Measurements from ENCODE around the gene MUC2. TPM values are rescaled to one million over a fixed set of nuclear protein-coding genes. Genes with fewer than 3 reads are reported as not detected.

The MUC2 gene
- total RNA-seq, 1 donor from 2014 or later: not detected

DNA sequence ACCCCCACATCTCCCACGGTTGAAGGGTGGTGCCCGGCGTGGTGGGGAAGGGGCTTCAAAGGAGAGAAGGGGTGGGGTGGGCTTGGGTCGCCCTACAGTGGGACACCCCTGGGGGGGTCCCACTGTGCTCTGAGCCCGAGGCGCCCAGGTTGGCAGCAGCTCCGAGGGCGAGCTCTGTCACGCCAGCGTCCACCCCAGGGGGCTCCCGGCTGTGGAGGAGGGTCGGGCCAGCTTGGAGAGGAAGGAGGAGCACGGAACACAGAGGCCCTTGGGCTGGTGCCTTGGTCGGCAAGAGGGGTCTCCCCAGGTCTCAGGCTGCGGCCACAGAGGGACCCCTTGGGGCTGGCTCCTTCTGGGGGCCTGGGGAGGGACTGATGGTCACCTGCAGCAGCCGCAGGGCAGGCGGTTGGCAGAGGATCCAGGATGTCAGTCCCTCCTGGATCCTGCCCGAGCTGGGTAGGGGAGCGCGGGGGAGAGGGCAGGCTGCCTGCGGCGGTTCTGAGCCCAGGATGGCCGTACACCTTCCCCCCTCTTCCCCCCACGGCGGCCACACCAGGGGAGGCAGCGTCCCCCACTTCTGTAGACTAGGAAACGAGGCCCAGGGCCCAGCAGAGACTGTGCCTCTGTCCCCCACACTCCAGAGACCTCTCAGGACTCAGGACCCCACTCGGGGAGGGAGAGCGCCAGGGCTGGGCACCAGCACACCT is 38.9 kb upstream of the MUC2 start:
- intact Hi-C loops (cut with DNase I): no loop called here
- TF ChIP-seq, protein P1, sequence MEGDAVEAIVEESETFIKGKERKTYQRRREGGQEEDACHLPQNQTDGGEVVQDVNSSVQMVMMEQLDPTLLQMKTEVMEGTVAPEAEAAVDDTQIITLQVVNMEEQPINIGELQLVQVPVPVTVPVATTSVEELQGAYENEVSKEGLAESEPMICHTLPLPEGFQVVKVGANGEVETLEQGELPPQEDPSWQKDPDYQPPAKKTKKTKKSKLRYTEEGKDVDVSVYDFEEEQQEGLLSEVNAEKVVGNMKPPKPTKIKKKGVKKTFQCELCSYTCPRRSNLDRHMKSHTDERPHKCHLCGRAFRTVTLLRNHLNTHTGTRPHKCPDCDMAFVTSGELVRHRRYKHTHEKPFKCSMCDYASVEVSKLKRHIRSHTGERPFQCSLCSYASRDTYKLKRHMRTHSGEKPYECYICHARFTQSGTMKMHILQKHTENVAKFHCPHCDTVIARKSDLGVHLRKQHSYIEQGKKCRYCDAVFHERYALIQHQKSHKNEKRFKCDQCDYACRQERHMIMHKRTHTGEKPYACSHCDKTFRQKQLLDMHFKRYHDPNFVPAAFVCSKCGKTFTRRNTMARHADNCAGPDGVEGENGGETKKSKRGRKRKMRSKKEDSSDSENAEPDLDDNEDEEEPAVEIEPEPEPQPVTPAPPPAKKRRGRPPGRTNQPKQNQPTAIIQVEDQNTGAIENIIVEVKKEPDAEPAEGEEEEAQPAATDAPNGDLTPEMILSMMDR (IDR thresholded peaks at IDR 0.05): no peak
- H3K27me3 ChIP-seq: no peaks in the 10 kb centered on the region
- no peak overlapping the region for H3K27ac ChIP-seq
- ATAC-seq (no peak), DNase-seq (no peak)
- H3K4me3 ChIP-seq: no peak overlapping the region
- no peaks in the 10 kb centered on the region for H3K4me1 ChIP-seq
- no peaks in the 10 kb centered on the region for H3K36me3 ChIP-seq
- H3K9me3 ChIP-seq: no peaks in the 10 kb centered on the region

DNA sequence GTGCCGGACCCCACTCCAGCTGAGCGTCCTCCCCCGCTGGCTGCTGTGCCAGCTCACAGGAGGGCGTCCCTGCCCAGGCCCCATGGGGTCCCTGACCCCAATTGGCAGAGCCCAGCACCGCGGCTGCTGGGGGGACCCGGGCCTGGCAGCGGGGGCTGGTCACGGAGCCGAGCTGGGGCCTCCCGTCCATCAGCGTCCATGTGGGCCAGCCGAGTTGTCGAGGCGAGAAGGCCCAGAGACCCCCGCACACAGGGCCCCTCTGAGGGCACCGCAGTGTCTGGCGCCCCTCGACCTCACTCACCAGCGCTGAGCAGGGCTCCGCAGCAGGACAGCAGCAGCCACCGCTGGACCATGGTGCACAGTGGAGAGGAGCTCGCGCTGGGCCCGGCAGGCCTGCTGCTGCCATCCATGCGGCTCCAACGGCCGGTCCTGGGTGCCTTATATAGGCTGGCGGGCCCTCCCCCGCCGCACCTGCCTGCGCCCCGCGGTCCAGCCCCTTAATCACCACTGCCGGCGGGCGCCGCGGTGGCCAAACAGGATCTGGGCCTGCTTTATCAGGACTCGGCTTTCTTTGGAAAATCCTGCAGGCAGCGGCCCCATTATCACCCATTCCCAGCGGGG is 38.3 kb upstream of the MUC2 start, which contains the start of gene MUC6:
TSS of gene MUC6 (minus strand) at position 416 of the 621 bp plus-strand sequence. CDS start at position 353, 63 bp downstream.
- Histone ChIP-seq H3K36me3 (no peaks in the 10 kb centered on the region), H3K4me3 (no peak within 1 kb of the TSS), H3K4me1 (no peaks in the 10 kb centered on the region), H3K27me3 (no peaks in the 10 kb centered on the region), H3K27ac (no peak within 1 kb of the TSS), H3K9me3 (no peaks in the 10 kb centered on the region)
- DNase-seq (no peak), ATAC-seq (no peak)
- intact Hi-C loops (cut with DNase I): no loop called here
- TF ChIP-seq, protein P1 (IDR thresholded peaks at IDR 0.05): no peak

DNA sequence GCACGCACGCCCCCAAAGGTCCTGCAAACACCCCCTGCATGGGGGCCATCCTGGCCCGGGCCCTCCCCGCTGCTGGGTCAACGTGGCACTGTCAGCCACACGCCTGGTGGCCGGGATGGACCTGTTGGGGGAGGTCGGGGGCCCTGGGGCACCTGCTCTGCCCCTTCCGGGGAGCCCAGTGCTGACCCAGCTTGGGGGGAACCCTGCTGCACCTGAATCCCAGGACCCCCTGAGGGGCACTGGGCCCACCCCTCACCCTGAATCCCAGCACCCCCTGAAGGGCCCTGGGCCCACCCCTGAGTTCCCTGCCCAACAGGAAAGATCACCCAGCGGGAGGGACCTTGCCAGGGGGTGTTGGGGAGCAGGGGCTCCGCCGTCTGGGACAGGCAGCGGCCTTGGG is 37.7 kb upstream of the MUC2 start:
- Histone ChIP-seq H3K4me1 (no peaks in the 10 kb centered on the region), H3K4me3 (no peak overlapping the region), H3K36me3 (no peaks in the 10 kb centered on the region), H3K9me3 (no peaks in the 10 kb centered on the region), H3K27me3 (no peaks in the 10 kb centered on the region), H3K27ac (no peak overlapping the region)
- intact Hi-C loops (cut with DNase I): no loop called here
- ATAC-seq (no peak), DNase-seq (no peak)
- TF ChIP-seq, protein P1 (IDR thresholded peaks at IDR 0.05): no peak

DNA sequence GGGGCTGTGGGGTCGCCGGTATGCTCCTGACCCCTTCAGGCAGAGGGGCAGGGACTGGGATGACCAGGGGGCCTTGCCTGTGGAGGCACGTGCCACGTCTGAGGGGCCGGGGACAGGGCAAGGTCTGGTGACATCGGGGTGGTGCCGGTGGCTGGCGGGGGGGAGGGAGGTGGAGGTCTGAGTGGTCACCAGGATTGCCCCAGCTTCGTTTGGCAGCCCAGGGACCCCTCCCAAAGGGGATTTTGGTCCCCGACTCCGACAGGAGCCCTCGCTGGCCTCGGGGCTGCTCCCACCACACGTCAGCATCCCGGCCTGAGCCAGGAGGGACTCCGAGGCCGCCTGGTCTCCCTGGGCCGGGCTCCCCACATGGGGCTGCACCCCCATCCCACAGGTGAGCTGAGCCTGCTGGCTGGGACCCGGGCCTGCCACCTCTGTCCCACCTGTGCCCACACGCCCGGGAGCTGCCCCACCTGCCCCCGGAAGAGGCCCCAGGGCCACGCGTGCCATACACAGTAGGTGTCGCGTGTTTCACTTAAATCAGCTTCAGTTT is 37.1 kb upstream of the MUC2 start:
- DNase-seq (no peak), ATAC-seq (no peak)
- intact Hi-C loops (cut with DNase I): no loop called here
- Histone ChIP-seq H3K27ac (no peak overlapping the region), H3K36me3 (no peaks in the 10 kb centered on the region), H3K9me3 (no peaks in the 10 kb centered on the region), H3K27me3 (no peaks in the 10 kb centered on the region), H3K4me1 (no peaks in the 10 kb centered on the region), H3K4me3 (no peak overlapping the region)
- TF ChIP-seq, protein P1 (IDR thresholded peaks at IDR 0.05): no peak

DNA sequence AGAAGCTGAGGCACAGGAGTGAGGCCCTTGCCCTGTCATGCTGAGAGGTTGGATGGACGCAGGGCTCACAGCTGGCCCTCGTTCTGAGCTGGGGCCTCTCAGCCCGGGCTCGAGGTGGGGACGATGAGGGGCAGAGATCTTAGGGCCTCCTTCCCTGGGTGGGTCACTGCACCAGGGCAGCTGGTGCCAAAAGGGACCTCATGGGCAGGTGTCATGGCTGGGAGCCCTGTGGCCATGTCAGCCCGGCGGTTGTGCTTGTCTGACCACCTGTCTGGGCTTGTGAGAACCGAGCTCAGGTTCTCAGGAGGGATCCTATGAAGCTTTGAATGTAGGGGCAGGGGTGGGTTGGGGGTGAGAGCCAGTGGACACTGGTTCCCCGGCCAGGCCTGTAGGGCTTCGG is 36.3 kb upstream of the MUC2 start:
- intact Hi-C loops (cut with DNase I): no loop called here
- DNase-seq (no peak), ATAC-seq (no peak)
- Histone ChIP-seq H3K4me1 (no peaks in the 10 kb centered on the region), H3K36me3 (no peaks in the 10 kb centered on the region), H3K27ac (no peak overlapping the region), H3K27me3 (no peaks in the 10 kb centered on the region), H3K4me3 (no peak overlapping the region), H3K9me3 (no peaks in the 10 kb centered on the region)
- TF ChIP-seq, protein P1 (IDR thresholded peaks at IDR 0.05): no peak
